MCF 10A (cell line): ENCODE results near the gene PRIMA1. TPM values are rescaled to one million over a fixed set of nuclear protein-coding genes. Genes with fewer than 3 reads are reported as not detected.

ENCODE experiments used
- BruUV-seq: library from RNA; stranded (reverse); fragments of 400-500 nt; replicated peaks from 2 replicates; lab custom pipeline; 2021; lab: Mats Ljungman, UMichigan
- CTCF ChIA-PET: fragments of 300-600 bp; sonication (Branson Sonifier 250); formaldehyde crosslinking; extraction: SDS; loops from one replicate; lab custom pipeline; 2021; ENCODE audit warnings: antibody characterized with exemption, inconsistent platforms; lab: Yijun Ruan, JAX
- POLR2A ChIA-PET: fragments of 300-600, 350-650 bp; sonication (Branson Sonifier 250); formaldehyde crosslinking; extraction: SDS; loops from one replicate; lab custom pipeline; 2020; ENCODE audit warnings: antibody characterized with exemption, inconsistent platforms; lab: Yijun Ruan, JAX
- DNase-seq: peaks from one replicate; pipeline ENCODE4 v3.0.0-alpha.2; 2018; ENCODE audit not compliant: unreplicated experiment
- H3K27ac Mint-ChIP-seq: one replicate; pipeline ENCODE4 v1.8.0; 2022; ENCODE audit warnings: mild to moderate bottlenecking, low read depth, mixed read lengths; ENCODE audit not compliant: unreplicated experiment
- H3K27me3 Mint-ChIP-seq: one replicate; pipeline ENCODE4 v1.8.0; 2022; ENCODE audit warnings: mixed read lengths; ENCODE audit not compliant: insufficient read depth, unreplicated experiment
- H3K36me3 Mint-ChIP-seq: one replicate; pipeline ENCODE4 v1.8.0; 2022; ENCODE audit warnings: mild to moderate bottlenecking, moderate library complexity, mixed read lengths; ENCODE audit not compliant: insufficient read depth, unreplicated experiment
- H3K4me1 Mint-ChIP-seq: one replicate; pipeline ENCODE4 v1.8.0; 2022; ENCODE audit warnings: mixed read lengths; ENCODE audit not compliant: insufficient read depth, unreplicated experiment
- H3K4me3 Mint-ChIP-seq: one replicate; pipeline ENCODE4 v1.8.0; 2022; ENCODE audit warnings: mild to moderate bottlenecking, moderate library complexity, mixed read lengths; ENCODE audit not compliant: unreplicated experiment
- H3K9me3 Mint-ChIP-seq: one replicate; pipeline ENCODE4 v1.8.0; 2022; ENCODE audit warnings: mixed read lengths; ENCODE audit not compliant: unreplicated experiment
- intact Hi-C: fragments of 100-400 bp; cut with micrococcal nuclease; formaldehyde crosslinking; loops from 2 replicates; pipeline ENCODE4 v1.14.1; 2022
- total RNA-seq: library from RNA; stranded (reverse); gene quantifications from 2 replicates; pipeline ENCODE4 v1.2.3, GENCODE V29; 2022
- TF ChIP-seq, protein P1 (sequence below): fragments of 200-600 bp; IDR thresholded peaks from one replicate; pipeline ENCODE4 v1.8.0; 2022; ENCODE audit warnings: antibody characterized with exemption, mild to moderate bottlenecking; ENCODE audit not compliant: unreplicated experiment

The PRIMA1 gene
- total RNA-seq, 1 experiment from 2014 or later, result not detected

- no peak for DNase-seq
- no peak overlapping the region for H3K27ac Mint-ChIP-seq
- H3K4me1 Mint-ChIP-seq, result no peaks in the 10 kb centered on the region
- TF ChIP-seq, protein P1, sequence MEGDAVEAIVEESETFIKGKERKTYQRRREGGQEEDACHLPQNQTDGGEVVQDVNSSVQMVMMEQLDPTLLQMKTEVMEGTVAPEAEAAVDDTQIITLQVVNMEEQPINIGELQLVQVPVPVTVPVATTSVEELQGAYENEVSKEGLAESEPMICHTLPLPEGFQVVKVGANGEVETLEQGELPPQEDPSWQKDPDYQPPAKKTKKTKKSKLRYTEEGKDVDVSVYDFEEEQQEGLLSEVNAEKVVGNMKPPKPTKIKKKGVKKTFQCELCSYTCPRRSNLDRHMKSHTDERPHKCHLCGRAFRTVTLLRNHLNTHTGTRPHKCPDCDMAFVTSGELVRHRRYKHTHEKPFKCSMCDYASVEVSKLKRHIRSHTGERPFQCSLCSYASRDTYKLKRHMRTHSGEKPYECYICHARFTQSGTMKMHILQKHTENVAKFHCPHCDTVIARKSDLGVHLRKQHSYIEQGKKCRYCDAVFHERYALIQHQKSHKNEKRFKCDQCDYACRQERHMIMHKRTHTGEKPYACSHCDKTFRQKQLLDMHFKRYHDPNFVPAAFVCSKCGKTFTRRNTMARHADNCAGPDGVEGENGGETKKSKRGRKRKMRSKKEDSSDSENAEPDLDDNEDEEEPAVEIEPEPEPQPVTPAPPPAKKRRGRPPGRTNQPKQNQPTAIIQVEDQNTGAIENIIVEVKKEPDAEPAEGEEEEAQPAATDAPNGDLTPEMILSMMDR, result no peak
- BruUV-seq, result no TSS peak
- peaks cover 5% of the 10 kb centered on the region for H3K36me3 Mint-ChIP-seq
- peaks cover 23% of the 10 kb centered on the region for H3K27me3 Mint-ChIP-seq
- intact Hi-C loops, result no loop called here
- ChIA-PET CTCF (no interaction called here), POLR2A (no interaction called here)
- no peak overlapping the region for H3K4me3 Mint-ChIP-seq
- H3K9me3 Mint-ChIP-seq, result peaks cover 8% of the 10 kb centered on the region
Measured at GRCh38 chr14:93743270-93744060, 44.8 kb downstream of the PRIMA1 start.

- TF ChIP-seq, protein P1, result no peak
- no peak for DNase-seq
- intact Hi-C loops, result no loop called here
- ChIA-PET CTCF (interaction anchor here (0.5 kb wide), 1 partner anchor 570 kb away, joined by 4 read pairs; no protein-coding TSS in a partner anchor), POLR2A (no interaction called here)
- Mint-ChIP-seq H3K27me3 (peaks cover 30% of the 10 kb centered on the region), H3K4me3 (no peak overlapping the region), H3K27ac (no peak overlapping the region), H3K4me1 (no peaks in the 10 kb centered on the region), H3K9me3 (peaks cover 4% of the 10 kb centered on the region), H3K36me3 (peaks cover 5% of the 10 kb centered on the region)
- BruUV-seq, result no TSS peak
Measured at GRCh38 chr14:93742761-93743160, 45.5 kb downstream of the PRIMA1 start.

DNA sequence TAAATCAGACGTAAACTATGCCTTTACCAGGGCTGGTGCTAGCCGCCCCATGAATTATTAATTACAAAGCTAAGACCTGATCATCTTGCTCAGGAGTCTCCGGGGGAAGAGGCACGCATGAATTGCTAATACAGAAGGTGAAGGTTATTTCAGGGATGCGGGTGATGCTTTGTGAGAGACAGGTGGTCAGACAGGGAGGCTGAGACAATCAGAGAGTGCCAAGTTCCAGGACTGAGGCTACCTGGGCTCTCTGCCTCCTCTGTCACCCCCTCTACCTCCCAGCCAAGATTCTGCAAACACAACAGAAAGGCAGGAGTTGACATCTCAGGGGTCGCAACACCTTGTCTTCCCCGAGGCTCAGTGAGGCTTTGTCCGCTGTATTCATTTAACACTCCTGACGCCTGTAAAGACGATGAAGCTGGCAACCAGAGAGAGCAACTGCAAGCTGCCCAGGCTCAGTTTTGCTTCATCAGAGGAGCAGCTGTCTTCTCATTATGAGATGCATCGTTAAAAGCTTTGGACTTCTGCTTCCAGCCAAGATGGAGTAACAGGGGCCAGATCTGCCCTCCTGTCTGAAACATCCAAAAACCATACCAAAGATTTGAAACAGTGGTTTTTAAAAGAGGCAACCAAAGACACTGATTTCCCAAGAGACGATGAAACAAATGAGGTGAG, 46.6 kb downstream of the PRIMA1 start:
- ChIA-PET POLR2A (no interaction called here), CTCF (no interaction called here)
- intact Hi-C loops, result no loop called here
- no peaks in the 10 kb centered on the region for H3K4me1 Mint-ChIP-seq
- TF ChIP-seq, protein P1, result no peak
- H3K27me3 Mint-ChIP-seq, result peaks cover 31% of the 10 kb centered on the region
- no peak overlapping the region for H3K27ac Mint-ChIP-seq
- BruUV-seq, result no TSS peak
- no peak overlapping the region for H3K4me3 Mint-ChIP-seq
- no peaks in the 10 kb centered on the region for H3K9me3 Mint-ChIP-seq
- H3K36me3 Mint-ChIP-seq, result peaks cover 2% of the 10 kb centered on the region
- DNase-seq, result no peak

DNA sequence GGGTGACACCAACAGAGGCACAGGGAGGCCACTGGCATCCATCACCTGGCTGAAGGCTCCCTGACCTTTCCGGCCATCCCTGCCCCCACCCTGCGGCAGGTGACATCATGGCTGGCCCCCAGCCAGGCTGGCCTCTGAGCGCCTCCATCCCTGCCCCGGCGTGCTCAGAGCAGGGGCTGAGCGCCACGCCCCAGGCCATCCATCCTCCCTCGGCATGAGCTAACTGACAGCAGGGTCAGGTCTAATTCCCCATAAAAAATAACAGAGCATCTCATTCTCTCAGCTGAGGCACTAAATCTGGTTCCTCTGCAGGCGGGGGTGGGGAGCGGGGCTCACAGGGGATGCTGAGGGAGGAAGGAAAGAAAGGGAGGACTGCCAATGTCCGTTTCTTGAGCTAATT, 50.7 kb downstream of the PRIMA1 start:
- POLR2A ChIA-PET, result no interaction called here
- no peaks in the 10 kb centered on the region for H3K4me1 Mint-ChIP-seq
- CTCF ChIA-PET, result no interaction called here
- no peak for DNase-seq
- H3K4me3 Mint-ChIP-seq, result no peak overlapping the region
- BruUV-seq, result no TSS peak
- peaks cover 31% of the 10 kb centered on the region for H3K27me3 Mint-ChIP-seq
- H3K9me3 Mint-ChIP-seq, result no peaks in the 10 kb centered on the region
- H3K36me3 Mint-ChIP-seq, result no peaks in the 10 kb centered on the region
- intact Hi-C loops, result no loop called here
- TF ChIP-seq, protein P1, result no peak
- H3K27ac Mint-ChIP-seq, result no peak overlapping the region
